Tibial nerve (tissue), 4 donors: ENCODE results near the gene GIT1. TPM values are rescaled to one million over a fixed set of nuclear protein-coding genes. Genes with fewer than 3 reads are reported as not detected.
A peak's percentile ranks its signal among the peaks of the same experiment; 100 is the strongest.

Experiments used
- DNase-seq, 2 donors: peaks; one replicate each; pipeline ENCODE4 v3.0.0-alpha.2; 2019; ENCODE audit warnings: low spot score in 2 of 2
- H3K27ac ChIP-seq, 4 donors: fragments of 200-600 bp; sonication (generic) in 3 of 4; one replicate each; pipeline ENCODE4 v1.5.1; 2017 to 2019; ENCODE audit warnings: mild to moderate bottlenecking in 1 of 4
- H3K27me3 ChIP-seq, 2 donors: fragments of 200-600 bp; sonication (generic) in 1 of 2; one replicate each; pipeline versions ENCODE4 v1.5.1 to v1.6.0; 2017 to 2019
- H3K36me3 ChIP-seq, 3 donors: fragments of 200-600 bp; sonication (generic); one replicate each; pipeline ENCODE4 v1.5.1; 2018 to 2019
- H3K4me1 ChIP-seq, 4 donors: fragments of 200-600 bp; sonication (generic) in 3 of 4; one replicate each; pipeline ENCODE4 v1.5.1; 2017 to 2019
- H3K4me3 ChIP-seq, 4 donors: fragments of 200-600 bp; sonication (generic) in 3 of 4; one replicate each; pipeline ENCODE4 v1.5.1; 2017 to 2019; ENCODE audit warnings: mild to moderate bottlenecking in 1 of 4, moderate library complexity in 1 of 4
- H3K9me3 ChIP-seq, 4 donors: fragments of 200-600 bp; sonication (generic) in 3 of 4; one replicate each; pipeline ENCODE4 v1.5.1; 2017 to 2019
- CTCF ChIP-seq, 5 experiments: fragments of 200-600 bp in 3 of 5; fragments of 450-650 bp in 2 of 5; sonication (generic) in 3 of 5; IDR thresholded peaks; one replicate each; pipeline ENCODE4 v1.5.1; 2016 to 2019; ENCODE audit warnings: antibody characterized with exemption in 5 of 5, mild to moderate bottlenecking in 3 of 5, moderate library complexity in 2 of 5
- EP300 ChIP-seq, 2 donors: sonication (generic); formaldehyde crosslinking; IDR thresholded peaks; one replicate each; pipeline ENCODE4 v1.6.1; 2017; ENCODE audit warnings: antibody characterized with exemption in 2 of 2, mild to moderate bottlenecking in 1 of 2
- POLR2A ChIP-seq, 2 donors: fragments of 450-650 bp; IDR thresholded peaks; one replicate each; pipeline ENCODE4 v1.6.1; 2017; ENCODE audit warnings: antibody characterized with exemption in 2 of 2, mild to moderate bottlenecking in 2 of 2, moderate library complexity in 2 of 2
- WGBS, 2 donors: methylation state at CpG; one replicate each; pipeline ENCODE4 v1.1.5; 2018; 5-methylcytosine and 5-hydroxymethylcytosine counted together
- total RNA-seq, 4 donors: library from RNA; depleted of rRNA; stranded (reverse); fragments of >200 nt; gene quantifications; one replicate each; pipeline ENCODE4 v1.1.0, GENCODE V29; 2016

GIT1 gene
- total RNA-seq, 4 donors from 2014 or later = 51.3 to 100 (median 89.7) TPM

- no peaks in the 10 kb centered on the region for H3K9me3 ChIP-seq
- WGBS, 2 donors = 11 to 20% methylated on average over 9 to 35 of the region's 64 CpGs
- H3K27ac ChIP-seq = peak overlapping the region; percentile 50 to 80 (median 74)
- peak in 1 of 5 experiments; percentile 26 for TF ChIP-seq CTCF (IDR thresholded peaks at IDR 0.05)
- TF ChIP-seq EP300 (IDR thresholded peaks at IDR 0.05) = no peak
- H3K4me3 ChIP-seq = peak overlapping the region; percentile 39 to 96 (median 70)
- no peak for DNase-seq
- H3K27me3 ChIP-seq = no peaks in the 10 kb centered on the region
- no peaks in the 10 kb centered on the region for H3K36me3 ChIP-seq
- H3K4me1 ChIP-seq = peaks cover 0 to 83% (median 56%) of the 10 kb centered on the region in 4 donors
Observed at GRCh38 chr17:29593591-29594518, 4.4 kb upstream of the GIT1 start.

- DNase-seq = no peak
- WGBS, 2 donors = 0 to 1% methylated on average over 15 to 34 of the region's 96 CpGs
- Histone ChIP-seq H3K4me3 (peak within 1 kb of the TSS; percentile 39 to 96 (median 70)), H3K27ac (peak within 1 kb of the TSS; percentile 74 to 97 (median 92)), H3K9me3 (no peaks in the 10 kb centered on the region), H3K36me3 (no peaks in the 10 kb centered on the region), H3K4me1 (peaks cover 0 to 84% (median 58%) of the 10 kb centered on the region in 4 donors), H3K27me3 (no peaks in the 10 kb centered on the region)
- TF ChIP-seq CTCF (IDR thresholded peaks at IDR 0.05) = no peak
- TF ChIP-seq EP300 (IDR thresholded peaks at IDR 0.05) = no peak
- no peak for TF ChIP-seq POLR2A (IDR thresholded peaks at IDR 0.05)
Observed at GRCh38 chr17:29592850-29593551, 3.6 kb upstream of the GIT1 start, which contains the start of gene ANKRD13B. Gene ANKRD13B (plus strand): TSS chr17:29593132. CDS start chr17:29593622, 490 bp downstream.

- TF ChIP-seq CTCF (IDR thresholded peaks at IDR 0.05) (peak; percentile 95 to 98 (median 97)), EP300 (IDR thresholded peaks at IDR 0.05) (peak in 1 of 2 donors; percentile 34), POLR2A (IDR thresholded peaks at IDR 0.05) (no peak)
- DNase-seq = peak; percentile 77 to 85
- Histone ChIP-seq H3K27me3 (no peaks in the 10 kb centered on the region), H3K27ac (peak overlapping the region; percentile 72 to 97 (median 92)), H3K36me3 (no peaks in the 10 kb centered on the region), H3K9me3 (no peaks in the 10 kb centered on the region), H3K4me3 (peak overlapping the region; percentile 39 to 96 (median 56)), H3K4me1 (peaks cover 0 to 84% (median 60%) of the 10 kb centered on the region in 4 donors)
- WGBS, 2 donors = 8 to 13% methylated on average over 25 of the region's 25 CpGs
Observed at GRCh38 chr17:29591737-29592608, 2.5 kb upstream of the GIT1 start.

- TF ChIP-seq POLR2A (IDR thresholded peaks at IDR 0.05) (no peak), EP300 (IDR thresholded peaks at IDR 0.05) (peak in 1 of 2 donors; percentile 67), CTCF (IDR thresholded peaks at IDR 0.05) (no peak)
- H3K36me3 ChIP-seq = no peaks in the 10 kb centered on the region
- peak overlapping the region; percentile 72 to 97 (median 92) for H3K27ac ChIP-seq
- no peaks in the 10 kb centered on the region for H3K27me3 ChIP-seq
- H3K4me3 ChIP-seq = peak overlapping the region; percentile 39 to 96 (median 56)
- DNase-seq = peak in 1 of 2 donors; percentile 52
- 0 to 1% methylated on average over 27 to 31 of the region's 31 CpGs for WGBS, 2 donors
- peaks cover 0 to 84% (median 60%) of the 10 kb centered on the region in 4 donors for H3K4me1 ChIP-seq
- no peaks in the 10 kb centered on the region for H3K9me3 ChIP-seq
Observed at GRCh38 chr17:29591146-29591736, 1.8 kb upstream of the GIT1 start.
